Activated T-cell treated with anti-CD3 and anti-CD28 coated beads, Interleukin-2, amount 50 U/mL, for 72 hours (primary cell): ENCODE results near the gene THEMIS2. TPM values are rescaled to one million over a fixed set of nuclear protein-coding genes. Genes with fewer than 3 reads are reported as not detected.

Experiments used
- ATAC-seq, 2 donors: fragments of 150-1000 bp; cut with Tn5 transposase; replicated peaks in 1 of 2; 2 replicates each; pipeline ENCODE4 v1.10.0; 2021; ENCODE audit warnings: moderate library complexity in 2 of 2, mild to moderate bottlenecking in 1 of 2
- DNase-seq, 2 donors: peaks; one replicate each; pipeline ENCODE4 v3.0.0; 2021 to 2022; ENCODE audit warnings: mixed read lengths in 1 of 2
- H3K27ac Mint-ChIP-seq: one replicate; pipeline ENCODE4 v1.8.0; 2022; ENCODE audit warnings: mild to moderate bottlenecking, moderate library complexity, mixed read lengths
- H3K27me3 Mint-ChIP-seq: one replicate; pipeline ENCODE4 v1.8.0; 2022; ENCODE audit warnings: low read depth, mixed read lengths
- H3K36me3 Mint-ChIP-seq, 2 donors: one replicate each; pipeline ENCODE4 v1.8.0; 2022; ENCODE audit warnings: mixed read lengths in 2 of 2, mild to moderate bottlenecking in 1 of 2; ENCODE audit not compliant: insufficient read depth in 2 of 2
- H3K4me1 Mint-ChIP-seq: one replicate; pipeline ENCODE4 v1.8.0; 2022; ENCODE audit warnings: low read depth, mixed read lengths
- H3K4me3 Mint-ChIP-seq, 2 donors: one replicate each; pipeline ENCODE4 v1.8.0; 2022; ENCODE audit warnings: mild to moderate bottlenecking in 2 of 2, mixed read lengths in 2 of 2, moderate library complexity in 2 of 2
- H3K9me3 Mint-ChIP-seq, 2 donors: one replicate each; pipeline ENCODE4 v1.8.0; 2022; ENCODE audit warnings: mixed read lengths in 2 of 2
- total RNA-seq, 2 donors: library from RNA; stranded (reverse); gene quantifications; one replicate each; pipeline ENCODE4 v1.2.3, GENCODE V29; 2022

Gene THEMIS2
- total RNA-seq, 2 donors from 2014 or later, result 26.0 to 81.0 TPM

DNA sequence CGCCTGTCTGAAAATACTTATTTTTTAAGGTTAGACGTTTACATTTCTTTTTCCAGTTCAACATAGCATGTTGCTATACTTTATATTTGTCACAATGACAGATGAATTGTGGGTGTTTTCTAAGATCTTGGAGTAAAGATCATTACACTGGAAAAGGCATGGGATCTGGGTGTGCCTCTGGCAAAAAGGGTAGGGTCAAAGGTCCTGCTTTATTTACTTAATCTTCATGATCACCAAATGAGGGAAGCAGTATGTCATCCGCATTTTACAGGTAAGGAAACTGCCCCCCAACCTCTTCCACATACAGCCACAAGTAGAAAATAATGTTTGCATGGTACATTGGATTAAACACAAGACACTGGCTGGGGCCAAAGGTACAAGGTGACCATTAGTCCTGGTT lies 49.9 kb downstream of the THEMIS2 start:
- H3K27me3 Mint-ChIP-seq, result no peaks in the 10 kb centered on the region
- no peaks in the 10 kb centered on the region for H3K9me3 Mint-ChIP-seq
- no peak overlapping the region for H3K27ac Mint-ChIP-seq
- H3K4me1 Mint-ChIP-seq, result no peaks in the 10 kb centered on the region
- DNase-seq (no peak), ATAC-seq (no peak)
- H3K4me3 Mint-ChIP-seq, result no peak overlapping the region
- H3K36me3 Mint-ChIP-seq, result no peaks in the 10 kb centered on the region

- no peak overlapping the region for H3K4me3 Mint-ChIP-seq
- no peaks in the 10 kb centered on the region for H3K27me3 Mint-ChIP-seq
- no peaks in the 10 kb centered on the region for H3K9me3 Mint-ChIP-seq
- DNase-seq, result no peak
- ATAC-seq, result no peak
- H3K4me1 Mint-ChIP-seq, result no peaks in the 10 kb centered on the region
- no peak overlapping the region for H3K27ac Mint-ChIP-seq
- H3K36me3 Mint-ChIP-seq, result no peaks in the 10 kb centered on the region
Measured at GRCh38 chr1:27928216-27928954, 56.0 kb downstream of the THEMIS2 start.

- no peak overlapping the region for H3K27ac Mint-ChIP-seq
- DNase-seq (no peak), ATAC-seq (no peak)
- no peaks in the 10 kb centered on the region for H3K36me3 Mint-ChIP-seq
- peaks cover 19% of the 10 kb centered on the region for H3K4me1 Mint-ChIP-seq
- no peak overlapping the region for H3K4me3 Mint-ChIP-seq
- H3K9me3 Mint-ChIP-seq, result no peaks in the 10 kb centered on the region
- peaks cover 13% of the 10 kb centered on the region for H3K27me3 Mint-ChIP-seq
Measured at GRCh38 chr1:27931184-27931583, 58.8 kb downstream of the THEMIS2 start.

DNA sequence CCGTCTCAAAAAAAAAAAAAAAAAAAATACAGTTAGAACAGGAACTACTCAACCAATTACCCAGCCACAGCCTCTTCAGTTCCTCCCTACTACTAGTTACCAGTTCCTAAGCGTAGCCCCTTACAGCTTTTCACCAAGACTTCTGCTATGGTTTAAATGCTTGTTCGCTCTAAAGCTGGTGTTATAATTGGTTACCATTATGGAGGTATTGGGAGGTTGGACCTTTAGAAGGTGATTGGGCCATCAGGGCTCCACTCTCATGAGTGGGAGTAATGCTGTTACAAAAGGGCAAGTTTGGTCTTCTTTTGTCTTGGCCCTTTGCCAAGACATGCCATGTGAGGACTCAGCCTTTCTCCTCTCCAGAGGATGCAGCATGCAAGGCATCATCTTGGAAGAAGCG lies 59.4 kb downstream of the THEMIS2 start:
- ATAC-seq, result no peak
- H3K9me3 Mint-ChIP-seq, result no peaks in the 10 kb centered on the region
- no peak for DNase-seq
- H3K36me3 Mint-ChIP-seq, result no peaks in the 10 kb centered on the region
- H3K27me3 Mint-ChIP-seq, result peaks cover 13% of the 10 kb centered on the region
- H3K4me1 Mint-ChIP-seq, result peaks cover 19% of the 10 kb centered on the region
- H3K27ac Mint-ChIP-seq, result no peak overlapping the region
- H3K4me3 Mint-ChIP-seq, result no peak overlapping the region

DNA sequence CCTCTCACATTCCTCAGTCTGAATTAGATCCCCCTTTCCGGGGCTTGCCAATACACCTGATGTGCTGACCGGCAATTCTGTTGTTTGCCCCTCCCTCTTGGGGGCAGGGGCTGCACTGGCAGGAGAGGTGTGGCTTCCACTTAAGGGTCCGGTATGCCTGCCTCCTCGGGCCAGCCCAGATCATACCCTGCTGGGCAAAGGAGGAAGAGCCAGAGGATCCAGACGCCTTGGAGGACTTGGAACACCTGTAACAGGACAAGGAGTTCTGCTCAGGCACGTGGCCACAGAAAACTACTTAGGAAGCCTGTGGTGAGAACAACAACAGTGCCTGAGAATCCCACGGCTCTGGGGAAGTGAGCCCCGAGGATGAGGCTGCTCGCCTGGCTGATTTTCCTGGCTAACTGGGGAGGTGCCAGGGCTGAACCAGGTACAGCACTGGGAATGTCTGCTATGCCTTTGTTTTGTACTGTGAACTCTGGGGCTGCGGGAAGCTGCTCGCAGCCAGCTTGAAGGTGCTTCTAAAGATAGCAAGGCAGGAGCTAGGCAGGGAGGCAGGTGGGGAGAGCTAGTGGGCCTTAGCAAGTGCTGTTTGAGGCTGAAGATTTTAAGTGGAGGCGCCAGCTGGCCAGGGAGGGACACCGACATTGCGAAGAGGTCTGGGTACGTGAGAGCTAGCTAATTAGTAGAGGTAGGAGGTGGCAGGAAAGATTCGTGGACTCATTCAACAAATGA lies 62.6 kb downstream of the THEMIS2 start, which contains the start of gene SMPDL3B:
SMPDL3B (plus strand) TSS at position 183 of the 732 bp plus-strand sequence; CDS start at position 367, 184 bp downstream.
- Mint-ChIP-seq H3K27ac (no peak within 1 kb of the TSS), H3K4me3 (peak within 1 kb of the TSS; percentile 73 to 85), H3K36me3 (no peaks in the 10 kb centered on the region), H3K27me3 (peaks cover 13% of the 10 kb centered on the region), H3K4me1 (peaks cover 21% of the 10 kb centered on the region), H3K9me3 (no peaks in the 10 kb centered on the region)
- ATAC-seq, result peak; percentile 66 to 83
- peak in 1 of 2 donors; percentile 33 for DNase-seq

- H3K4me3 Mint-ChIP-seq, result peak overlapping the region in 1 of 2 donors; percentile 85
- DNase-seq (no peak), ATAC-seq (no peak)
- H3K27me3 Mint-ChIP-seq, result peaks cover 13% of the 10 kb centered on the region
- no peak overlapping the region for H3K27ac Mint-ChIP-seq
- peaks cover 29% of the 10 kb centered on the region for H3K4me1 Mint-ChIP-seq
- H3K36me3 Mint-ChIP-seq, result no peaks in the 10 kb centered on the region
- H3K9me3 Mint-ChIP-seq, result no peaks in the 10 kb centered on the region
Measured at GRCh38 chr1:27935721-27936120, 63.4 kb downstream of the THEMIS2 start.

Other genes with a start within 250 kb of the THEMIS2 start
- 1 to 10 TPM in 1 of 2 donors, under 1 TPM in 1; 0.62 to 2.1 TPM for gene FGR, start 237.4 kb upstream of the THEMIS2 start, total RNA-seq
- 10 to 100 TPM; 19.3 to 56.1 TPM for gene IFI6, start 200.4 kb upstream of the THEMIS2 start, total RNA-seq
- 10 to 100 TPM; 12.4 to 15.3 TPM for gene FAM76A, start 146.6 kb upstream of the THEMIS2 start, total RNA-seq
- gene STX12, start 99.3 kb upstream of the THEMIS2 start, total RNA-seq, result 10 to 100 TPM; 24.7 to 25.0 TPM
- 10 to 100 TPM; 58.4 to 59.0 TPM for gene PPP1R8, start 41.8 kb upstream of the THEMIS2 start, total RNA-seq
- gene RPA2, start 42.0 kb downstream of the THEMIS2 start, total RNA-seq, result 10 to 100 TPM; 84.7 to 96.1 TPM
- 1 to 10 TPM in 1 of 2 donors, under 1 TPM in 1; 0.41 to 1.5 TPM for gene SMPDL3B, start 62.5 kb downstream of the THEMIS2 start, total RNA-seq
- gene XKR8, start 87.4 kb downstream of the THEMIS2 start, total RNA-seq, result 10 to 100 TPM in 1 of 2 donors, 1 to 10 TPM in 1; 8.7 to 18.9 TPM
- gene EYA3, start 216.1 kb downstream of the THEMIS2 start, total RNA-seq, result 10 to 100 TPM; 27.0 to 28.9 TPM